Mammary epithelial cell (primary cell): Measurements from ENCODE around the gene SHH.

Experiments
- EZH2 ChIP-seq: IDR thresholded peaks from 2 replicates; pipeline ENCODE4 v1.6.1; 2012; ENCODE audit warnings: low read length, inconsistent platforms, borderline replicate concordance
- TF ChIP-seq, protein P1 (sequence below), 2 donors: IDR thresholded peaks in 1 of 2; conservative IDR thresholded peaks in 1 of 2; 2 replicates each; pipeline ENCODE4 v1.5.1; 2011 to 2012; ENCODE audit warnings: inconsistent platforms in 2 of 2, low read length in 2 of 2, mild to moderate bottlenecking in 2 of 2, control low read depth in 1 of 2, low read depth in 1 of 2; ENCODE audit not compliant: insufficient read depth in 1 of 2; ENCODE audit errors: extremely low read depth in 1 of 2

DNA sequence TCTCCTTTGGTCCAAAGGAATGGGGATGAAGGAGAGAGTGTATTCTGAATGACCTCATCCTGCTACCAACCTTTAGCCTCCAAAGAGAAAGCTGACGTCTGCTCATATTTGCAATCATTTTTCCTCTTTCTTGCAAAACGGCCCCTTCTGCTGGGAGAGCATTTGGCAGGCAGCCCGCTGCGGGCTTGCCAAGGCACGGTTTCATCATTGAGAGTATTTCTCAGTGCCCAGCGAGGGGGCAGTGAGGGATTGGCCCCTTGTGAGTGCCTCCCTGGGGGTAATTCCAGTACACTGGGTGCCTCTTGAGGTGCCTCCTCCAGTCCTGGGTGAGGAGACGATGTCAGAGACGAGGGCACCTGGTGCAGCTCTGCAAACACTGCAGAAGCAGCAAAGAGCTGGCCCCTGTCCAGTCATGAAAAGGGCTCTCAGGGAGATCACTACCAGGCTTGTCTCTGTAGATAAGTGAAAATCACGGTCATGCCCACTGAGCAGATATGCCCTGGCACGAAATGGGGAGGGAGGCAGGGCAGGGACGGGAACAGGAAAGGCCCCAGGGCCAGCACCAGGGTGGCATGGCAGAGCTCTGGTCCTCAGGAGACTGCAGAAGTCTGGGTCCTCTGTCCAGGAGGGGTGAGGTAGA lies 48.7 kb upstream of the SHH start:
- TF ChIP-seq, protein P1, sequence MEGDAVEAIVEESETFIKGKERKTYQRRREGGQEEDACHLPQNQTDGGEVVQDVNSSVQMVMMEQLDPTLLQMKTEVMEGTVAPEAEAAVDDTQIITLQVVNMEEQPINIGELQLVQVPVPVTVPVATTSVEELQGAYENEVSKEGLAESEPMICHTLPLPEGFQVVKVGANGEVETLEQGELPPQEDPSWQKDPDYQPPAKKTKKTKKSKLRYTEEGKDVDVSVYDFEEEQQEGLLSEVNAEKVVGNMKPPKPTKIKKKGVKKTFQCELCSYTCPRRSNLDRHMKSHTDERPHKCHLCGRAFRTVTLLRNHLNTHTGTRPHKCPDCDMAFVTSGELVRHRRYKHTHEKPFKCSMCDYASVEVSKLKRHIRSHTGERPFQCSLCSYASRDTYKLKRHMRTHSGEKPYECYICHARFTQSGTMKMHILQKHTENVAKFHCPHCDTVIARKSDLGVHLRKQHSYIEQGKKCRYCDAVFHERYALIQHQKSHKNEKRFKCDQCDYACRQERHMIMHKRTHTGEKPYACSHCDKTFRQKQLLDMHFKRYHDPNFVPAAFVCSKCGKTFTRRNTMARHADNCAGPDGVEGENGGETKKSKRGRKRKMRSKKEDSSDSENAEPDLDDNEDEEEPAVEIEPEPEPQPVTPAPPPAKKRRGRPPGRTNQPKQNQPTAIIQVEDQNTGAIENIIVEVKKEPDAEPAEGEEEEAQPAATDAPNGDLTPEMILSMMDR (conservative IDR thresholded peaks at IDR 0.05 in 1 of 2, IDR thresholded peaks at IDR 0.05 in 1 of 2; ENCODE audit: extremely low read depth in 1 of 2, insufficient read depth in 1 of 2, low read depth in 1 of 2, low read length in 2 of 2) = no peak
- no peak for TF ChIP-seq EZH2
